Panc1 (cell line): ENCODE results near the gene ANKRD17. TPM values are rescaled to one million over a fixed set of nuclear protein-coding genes. Genes with fewer than 3 reads are reported as not detected.

Source experiments
- ATAC-seq: fragments of 200-7000 bp; cut with Tn5 transposase; 2 replicates; pipeline ENCODE4 v1.9.1; 2020; ENCODE audit warnings: mild to moderate bottlenecking, moderate library complexity
- BruUV-seq: library from RNA; stranded (reverse); fragments of 400-500 nt; replicated peaks from 2 replicates; lab custom pipeline; 2021; lab: Mats Ljungman, UMichigan
- CTCF ChIA-PET: fragments of 300-600 bp; sonication (Branson Sonifier 250); formaldehyde crosslinking; loops from one replicate; lab custom pipeline; 2022; ENCODE audit warnings: antibody characterized with exemption; lab: Charles Lee
- POLR2A ChIA-PET: fragments of 300-600 bp; sonication (Branson Sonifier 250); formaldehyde crosslinking; loops from one replicate; lab custom pipeline; 2022; ENCODE audit warnings: antibody characterized with exemption; lab: Charles Lee
- DNase-seq: peaks from one replicate; pipeline ENCODE4 v3.0.0-alpha.2; 2010; ENCODE audit warnings: low read depth, low spot score
- H3K27ac ChIP-seq: 2 replicates; pipeline ENCODE4 v1.5.1; 2011; ENCODE audit warnings: mild to moderate bottlenecking, low read length, inconsistent platforms
- H3K27me3 ChIP-seq: fragments of 200-500 bp; sonication (Bioruptor generic); 2 replicates; pipeline ENCODE4 v1.6.0; 2014; ENCODE audit warnings: low read length, inconsistent platforms; ENCODE audit not compliant: control insufficient read depth, insufficient read depth
- H3K36me3 ChIP-seq: fragments of 200-500 bp; sonication (Bioruptor generic); 2 replicates; pipeline ENCODE4 v1.5.1; 2014; ENCODE audit warnings: inconsistent platforms, mild to moderate bottlenecking, low read length, moderate library complexity; ENCODE audit not compliant: control insufficient read depth, insufficient read depth
- H3K4me1 ChIP-seq: 2 replicates; pipeline ENCODE4 v1.5.1; 2011; ENCODE audit warnings: inconsistent platforms, mild to moderate bottlenecking, low read length, moderate library complexity; ENCODE audit not compliant: control insufficient read depth, insufficient read depth
- H3K4me3 ChIP-seq, 2 experiments: 2 replicates each; pipeline ENCODE4 v1.5.1; 2011 to 2012; ENCODE audit warnings: low read depth in 2 of 2, low read length in 2 of 2, mild to moderate bottlenecking in 2 of 2, inconsistent platforms in 1 of 2, moderate library complexity in 1 of 2
- H3K9me3 ChIP-seq: fragments of 200-500 bp; sonication (Bioruptor generic); 2 replicates; pipeline ENCODE4 v1.5.1; 2014; ENCODE audit warnings: low read depth, mild to moderate bottlenecking, inconsistent platforms, low read length, moderate library complexity; ENCODE audit not compliant: control insufficient read depth, insufficient read depth
- CTCF ChIP-seq: fragments of 450-650 bp; IDR thresholded peaks from 2 replicates; pipeline ENCODE4 v1.5.1; 2017; ENCODE audit warnings: mild to moderate bottlenecking
- POLR2AphosphoS5 ChIP-seq: IDR thresholded peaks from 2 replicates; pipeline ENCODE4 v1.6.1; 2012; ENCODE audit warnings: mild to moderate bottlenecking, low read depth, low read length, moderate library complexity
- REST ChIP-seq, 2 experiments: IDR thresholded peaks; 2 replicates each; pipeline ENCODE4 v1.6.1; 2011 to 2012; ENCODE audit warnings: low read depth in 2 of 2, control low read depth in 1 of 2, low read length in 1 of 2, mild to moderate bottlenecking in 1 of 2, moderate library complexity in 1 of 2; ENCODE audit not compliant: insufficient read depth in 1 of 2
- SIN3A ChIP-seq: IDR thresholded peaks from 2 replicates; pipeline ENCODE4 v1.6.1; 2012; ENCODE audit warnings: low read depth, mild to moderate bottlenecking, low read length, moderate library complexity, borderline replicate concordance; ENCODE audit not compliant: insufficient read depth
- TCF7L2 ChIP-seq: IDR thresholded peaks from 2 replicates; pipeline ENCODE4 v1.6.1; 2011; ENCODE audit warnings: mild to moderate bottlenecking, low read depth, low read length, inconsistent platforms
- in situ Hi-C: cut with HindIII; loops from 2 replicates; pipeline ENCODE4 v1.10.0; 2016; ENCODE audit warnings: low sequenced_read_pairs, low pct_unique_long_range_greater_than_20kb
- intact Hi-C: fragments of 100-400 bp; cut with micrococcal nuclease; formaldehyde crosslinking; loops from one replicate; pipeline ENCODE4 v1.10.0; 2022; ENCODE audit not compliant: unreplicated experiment
- total RNA-seq: library from RNA; stranded (reverse); gene quantifications from one replicate; pipeline ENCODE4 v1.2.1, GENCODE V29; 2021; ENCODE audit not compliant: unreplicated experiment

The ANKRD17 gene
- total RNA-seq, 1 experiment from 2014 or later, result 38.5 TPM

GRCh38 chr4:73045879-73046278 is 212.7 kb downstream of the ANKRD17 start:
- intact Hi-C loops (no loop called here), in situ Hi-C loops (no loop called here)
- ChIA-PET CTCF (no interaction called here), POLR2A (no interaction called here)
- BruUV-seq, result no TSS peak
- DNase-seq (no peak), ATAC-seq (no peak)
- Histone ChIP-seq H3K4me1 (no peaks in the 10 kb centered on the region), H3K27ac (no peak overlapping the region), H3K36me3 (no peaks in the 10 kb centered on the region), H3K27me3 (no peaks in the 10 kb centered on the region), H3K9me3 (no peaks in the 10 kb centered on the region), H3K4me3 (no peak overlapping the region)
- no peak for TF ChIP-seq REST (IDR thresholded peaks at IDR 0.05; ENCODE audit: insufficient read depth in 1 of 2, low read depth in 2 of 2, low read length in 1 of 2)
- TF ChIP-seq POLR2AphosphoS5, result no peak
- no peak for TF ChIP-seq SIN3A

GRCh38 chr4:73037057-73037456 is 221.5 kb downstream of the ANKRD17 start:
- ATAC-seq, result no peak
- ChIA-PET CTCF (no interaction called here), POLR2A (no interaction called here)
- Histone ChIP-seq H3K4me3 (no peak overlapping the region), H3K36me3 (no peaks in the 10 kb centered on the region), H3K4me1 (no peaks in the 10 kb centered on the region), H3K9me3 (no peaks in the 10 kb centered on the region), H3K27me3 (no peaks in the 10 kb centered on the region), H3K27ac (no peak overlapping the region)
- intact Hi-C loops, result no loop called here
- no TSS peak for BruUV-seq
- in situ Hi-C loops, result no loop called here
- TF ChIP-seq REST (IDR thresholded peaks at IDR 0.05; ENCODE audit: insufficient read depth in 1 of 2, low read depth in 2 of 2, low read length in 1 of 2) (no peak), POLR2AphosphoS5 (no peak)
- DNase-seq, result no peak

- in situ Hi-C loops (no loop called here), intact Hi-C loops (no loop called here)
- no peaks in the 10 kb centered on the region for H3K9me3 ChIP-seq
- CTCF ChIA-PET, result no interaction called here
- BruUV-seq, result no TSS peak
- no peak overlapping the region for H3K4me3 ChIP-seq
- TF ChIP-seq POLR2AphosphoS5 (no peak), REST (IDR thresholded peaks at IDR 0.05; ENCODE audit: insufficient read depth in 1 of 2, low read depth in 2 of 2, low read length in 1 of 2) (no peak), TCF7L2 (no peak), SIN3A (no peak), CTCF (no peak)
- DNase-seq (no peak), ATAC-seq (no peak)
- no peaks in the 10 kb centered on the region for H3K27me3 ChIP-seq
- no peaks in the 10 kb centered on the region for H3K4me1 ChIP-seq
- H3K27ac ChIP-seq, result no peak overlapping the region
- no peaks in the 10 kb centered on the region for H3K36me3 ChIP-seq
- POLR2A ChIA-PET, result no interaction called here
Observed at GRCh38 chr4:73036123-73036522, 222.5 kb downstream of the ANKRD17 start.
